ENCODE measurements around the gene GRID1.
A peak's percentile ranks its signal among the peaks of the same experiment; 100 is the strongest.

The GRID1 gene

GRCh38 chr10:86371116-86371515 is 4.5 kb upstream of the GRID1 start:
- H3K4me3 ChIP-seq (ENCODE audit: low read depth, low read length), result no peak overlapping the region

GRCh38 chr10:86370006-86370585 is 3.5 kb upstream of the GRID1 start:
- H3K4me3 ChIP-seq (ENCODE audit: low read depth, low read length), result no peak overlapping the region

- no peak overlapping the region for H3K4me3 ChIP-seq (ENCODE audit: low read depth, low read length)
These were observed 2.4 kb upstream of the GRID1 start for GRCh38 chr10:86368987-86369386.

- no peak overlapping the region for H3K4me3 ChIP-seq (ENCODE audit: low read depth, low read length)
These were observed 1.5 kb upstream of the GRID1 start for GRCh38 chr10:86368046-86368445.

GRCh38 chr10:86367152-86367951 is 757 bp upstream of the GRID1 start:
- H3K4me3 ChIP-seq (ENCODE audit: low read depth, low read length), result no peak overlapping the region

- no peak overlapping the region for H3K4me3 ChIP-seq (ENCODE audit: low read depth, low read length)
These were observed 232 bp upstream of the GRID1 start for GRCh38 chr10:86366902-86367151.

GRCh38 chr10:86365346-86366032 is 1.1 kb downstream of the GRID1 start:
- peak overlapping the region; percentile 4 for H3K4me3 ChIP-seq (ENCODE audit: low read depth, low read length)

GRCh38 chr10:86364491-86365345 is 1.9 kb downstream of the GRID1 start:
- H3K4me3 ChIP-seq (ENCODE audit: low read depth, low read length), result peak overlapping the region; percentile 4

GRCh38 chr10:86363833-86364490 is 2.6 kb downstream of the GRID1 start:
- peak overlapping the region; percentile 33 for H3K4me3 ChIP-seq (ENCODE audit: low read depth, low read length)

- H3K4me3 ChIP-seq (ENCODE audit: low read depth, low read length), result peak overlapping the region; percentile 33
These were observed 3.3 kb downstream of the GRID1 start for GRCh38 chr10:86363184-86363832.

- peak overlapping the region; percentile 33 for H3K4me3 ChIP-seq (ENCODE audit: low read depth, low read length)
These were observed 3.9 kb downstream of the GRID1 start for GRCh38 chr10:86362586-86363183.

GRCh38 chr10:86362129-86362527 is 4.5 kb downstream of the GRID1 start:
- no peak overlapping the region for H3K4me3 ChIP-seq (ENCODE audit: low read depth, low read length)

- H3K4me3 ChIP-seq (ENCODE audit: low read depth, low read length), result no peak overlapping the region
These were observed 5.2 kb downstream of the GRID1 start for GRCh38 chr10:86361156-86362128.

GRCh38 chr10:86360657-86361056 is 5.9 kb downstream of the GRID1 start:
- no peak overlapping the region for H3K4me3 ChIP-seq (ENCODE audit: low read depth, low read length)

- H3K4me3 ChIP-seq (ENCODE audit: low read depth, low read length), result no peak overlapping the region
These were observed 6.6 kb downstream of the GRID1 start for GRCh38 chr10:86359954-86360353.

- no peak overlapping the region for H3K4me3 ChIP-seq (ENCODE audit: low read depth, low read length)
These were observed 7.5 kb downstream of the GRID1 start for GRCh38 chr10:86359111-86359510.

- H3K4me3 ChIP-seq (ENCODE audit: low read depth, low read length), result no peak overlapping the region
These were observed 8.9 kb downstream of the GRID1 start for GRCh38 chr10:86357676-86358075.

- H3K4me3 ChIP-seq (ENCODE audit: low read depth, low read length), result no peak overlapping the region
These were observed 9.6 kb downstream of the GRID1 start for GRCh38 chr10:86357041-86357440.

GRCh38 chr10:86356296-86356695 is 10.3 kb downstream of the GRID1 start:
- no peak overlapping the region for H3K4me3 ChIP-seq (ENCODE audit: low read depth, low read length)
